PC-9 (cell line): Measurements from ENCODE around the gene FOXN1. TPM values are rescaled to one million over a fixed set of nuclear protein-coding genes. Genes with fewer than 3 reads are reported as not detected.

Source experiments
- BruUV-seq: library from RNA; stranded (reverse); fragments of 400-500 nt; replicated peaks from 2 replicates; lab custom pipeline; 2021; lab: Mats Ljungman, UMichigan
- CTCF ChIA-PET: fragments of 300-600 bp; sonication (Branson Sonifier 250); formaldehyde crosslinking; loops from one replicate; lab custom pipeline; 2022; ENCODE audit warnings: antibody characterized with exemption; lab: Charles Lee
- POLR2A ChIA-PET: fragments of 300-600 bp; sonication (Branson Sonifier 250); formaldehyde crosslinking; loops from one replicate; lab custom pipeline; 2022; ENCODE audit warnings: antibody characterized with exemption; ENCODE audit not compliant: unreplicated experiment; lab: Charles Lee
- DNase-seq, 2 experiments: peaks; one replicate each; pipeline versions ENCODE4 v3.0.0 to v3.0.0-alpha.2; 2015 to 2022; ENCODE audit warnings: mixed read lengths in 1 of 2
- H2AFZ ChIP-seq: fragments of 200-600 bp; sonication (generic); 2 replicates; pipeline ENCODE4 v1.8.1; 2017; ENCODE audit warnings: antibody characterized with exemption
- H3F3A ChIP-seq: fragments of 200-600 bp; sonication (generic); 2 replicates; pipeline ENCODE4 v1.8.1; 2017; ENCODE audit warnings: antibody characterized with exemption, mild to moderate bottlenecking, low read depth; ENCODE audit not compliant: insufficient read depth
- H3K27ac ChIP-seq: fragments of 200-600 bp; sonication (generic); 2 replicates; pipeline ENCODE4 v1.6.1; 2016; ENCODE audit warnings: mixed run types
- H3K27me3 ChIP-seq: fragments of 200-600 bp; sonication (generic); 2 replicates; pipeline ENCODE4 v1.6.1; 2016; ENCODE audit warnings: low read depth, mixed run types; ENCODE audit not compliant: insufficient read depth
- H3K36me3 ChIP-seq: fragments of 200-600 bp; sonication (generic); 2 replicates; pipeline ENCODE4 v1.6.1; 2016; ENCODE audit warnings: low read depth, mixed run types
- H3K4me1 ChIP-seq: fragments of 200-600 bp; sonication (generic); replicated peaks from 2 replicates; pipeline ENCODE4 v1.6.1; 2016; ENCODE audit warnings: mixed run types; ENCODE audit not compliant: insufficient read depth
- H3K4me2 ChIP-seq: fragments of 200-600 bp; sonication (generic); 2 replicates; pipeline ENCODE4 v1.6.1; 2017; ENCODE audit warnings: mixed run types
- H3K4me3 ChIP-seq: fragments of 200-600 bp; sonication (generic); 2 replicates; pipeline ENCODE4 v1.6.1; 2016; ENCODE audit warnings: mixed run types
- H3K79me2 ChIP-seq: fragments of 200-600 bp; sonication (generic); 2 replicates; pipeline ENCODE4 v1.6.1; 2017; ENCODE audit warnings: low read depth, mixed run types
- H3K9me2 ChIP-seq: fragments of 200-600 bp; sonication (generic); 2 replicates; pipeline ENCODE4 v1.8.1; 2017; ENCODE audit warnings: mild to moderate bottlenecking; ENCODE audit not compliant: insufficient read depth
- H3K9me3 ChIP-seq: fragments of 200-600 bp; sonication (generic); 2 replicates; pipeline ENCODE4 v1.8.1; 2016; ENCODE audit warnings: low read depth; ENCODE audit not compliant: insufficient read depth
- H4K20me1 ChIP-seq: fragments of 200-600 bp; sonication (generic); 2 replicates; pipeline ENCODE4 v1.8.1; 2017; ENCODE audit not compliant: insufficient read depth
- CTCF ChIP-seq: fragments of 200-600 bp; sonication (generic); conservative IDR thresholded peaks from 2 replicates; pipeline ENCODE4 v1.6.1; 2017; ENCODE audit warnings: mixed run types, antibody characterized with exemption, mild to moderate bottlenecking, moderate library complexity
- EZH2 ChIP-seq: fragments of 200-600 bp; sonication (generic); IDR thresholded peaks from 2 replicates; pipeline ENCODE4 v1.8.0; 2017; ENCODE audit warnings: antibody characterized with exemption, low read depth
- intact Hi-C: fragments of 100-400 bp; cut with micrococcal nuclease; formaldehyde crosslinking; loops from one replicate; pipeline ENCODE4 v1.10.0; 2022; ENCODE audit not compliant: unreplicated experiment
- total RNA-seq: library from RNA; stranded (reverse); gene quantifications from 2 replicates; pipeline ENCODE4 v1.2.3, GENCODE V29; 2021

FOXN1 gene
- total RNA-seq, 1 experiment from 2014 or later: not detected

DNA sequence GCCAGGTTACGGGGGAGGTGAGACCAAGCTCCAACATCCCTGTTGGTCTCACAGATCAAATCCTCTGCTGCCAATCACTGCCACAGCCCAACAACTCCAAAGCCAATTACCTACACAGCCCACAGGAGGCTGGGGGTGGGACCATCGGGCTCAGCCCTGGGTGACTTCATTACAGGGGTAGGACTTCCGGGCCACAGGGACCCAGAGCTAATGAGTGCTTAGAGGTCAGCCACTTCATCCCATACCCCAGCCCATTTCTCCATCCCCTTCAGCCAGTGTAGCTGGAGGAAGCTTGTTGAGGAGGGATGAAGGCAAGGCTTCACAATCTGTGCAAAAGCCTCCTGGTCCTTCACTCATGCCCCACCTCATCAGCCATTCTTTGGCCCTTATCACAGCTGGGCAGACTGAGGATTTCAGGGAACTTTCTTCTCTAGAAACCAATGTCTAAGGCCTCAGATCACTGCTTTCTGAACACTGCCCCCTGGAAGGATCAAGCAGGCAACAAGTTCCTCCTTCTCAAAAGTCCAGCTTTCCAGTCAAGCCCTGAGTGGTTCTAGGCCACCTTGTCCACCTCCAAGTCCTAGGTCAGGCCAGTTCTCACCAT is 5.8 kb downstream of the FOXN1 start:
- H3K4me3 ChIP-seq: no peak overlapping the region
- no peaks in the 10 kb centered on the region for H4K20me1 ChIP-seq
- no peak overlapping the region for H2AFZ ChIP-seq
- no peaks in the 10 kb centered on the region; the same call in 1 of the 2 replicates for H3K4me1 ChIP-seq
- DNase-seq: no peak
- intact Hi-C loops: no loop called here
- no peak overlapping the region for H3K27ac ChIP-seq
- H3K79me2 ChIP-seq: no peaks in the 10 kb centered on the region
- BruUV-seq: no TSS peak
- no peak overlapping the region for H3K4me2 ChIP-seq
- no peaks in the 10 kb centered on the region for H3K9me2 ChIP-seq
- peaks cover 78% of the 10 kb centered on the region for H3K27me3 ChIP-seq
- H3K36me3 ChIP-seq: no peaks in the 10 kb centered on the region
- no peak for TF ChIP-seq EZH2
- TF ChIP-seq CTCF: no peak
- H3F3A ChIP-seq: no peaks in the 10 kb centered on the region
- no peaks in the 10 kb centered on the region for H3K9me3 ChIP-seq
- CTCF ChIA-PET: no interaction called here
- POLR2A ChIA-PET: interaction anchor here (0.7 kb wide), 1 partner anchor 117 kb away, joined by 4 read pairs; no protein-coding TSS in a partner anchor

- no peaks in the 10 kb centered on the region for H3K9me3 ChIP-seq
- H3F3A ChIP-seq: no peaks in the 10 kb centered on the region
- H3K79me2 ChIP-seq: no peaks in the 10 kb centered on the region
- no peaks in the 10 kb centered on the region for H3K36me3 ChIP-seq
- no peak overlapping the region for H3K4me2 ChIP-seq
- ChIA-PET POLR2A (no interaction called here), CTCF (no interaction called here)
- peaks cover 63% of the 10 kb centered on the region for H3K27me3 ChIP-seq
- H4K20me1 ChIP-seq: no peaks in the 10 kb centered on the region
- H3K27ac ChIP-seq: no peak overlapping the region
- intact Hi-C loops: no loop called here
- no peak for DNase-seq
- no peak overlapping the region for H3K4me3 ChIP-seq
- no TSS peak for BruUV-seq
- H3K9me2 ChIP-seq: no peaks in the 10 kb centered on the region
- TF ChIP-seq EZH2 (no peak), CTCF (no peak)
- no peaks in the 10 kb centered on the region; the same call in 1 of the 2 replicates for H3K4me1 ChIP-seq
- no peak overlapping the region for H2AFZ ChIP-seq
Measured at GRCh38 chr17:28513476-28513875, 7.3 kb downstream of the FOXN1 start.

DNA sequence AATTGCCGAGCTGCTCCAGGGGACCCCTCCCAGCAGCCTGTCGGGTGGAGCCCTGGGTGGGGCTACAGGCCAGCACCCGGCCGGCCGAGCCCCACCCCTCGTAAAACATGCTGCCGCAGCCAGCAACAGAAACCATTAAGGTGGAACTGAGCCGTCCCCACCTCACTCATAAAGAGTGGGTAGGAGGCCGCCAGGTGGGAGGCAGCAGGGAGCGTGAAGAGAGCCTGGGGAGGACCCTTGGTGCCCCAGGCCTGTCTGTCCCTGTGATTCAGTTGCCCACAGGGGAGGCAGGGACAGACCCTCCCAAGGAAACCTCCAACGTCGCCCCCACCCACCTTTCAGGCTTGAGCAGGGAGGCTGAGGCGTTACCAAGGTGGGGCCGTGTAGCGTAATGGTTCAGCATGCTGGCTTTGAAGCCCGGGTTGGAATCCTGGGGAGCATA is 8.4 kb downstream of the FOXN1 start:
- Histone ChIP-seq H3K9me2 (no peaks in the 10 kb centered on the region), H3K27ac (no peak overlapping the region), H4K20me1 (no peaks in the 10 kb centered on the region), H3K79me2 (no peaks in the 10 kb centered on the region), H3K36me3 (no peaks in the 10 kb centered on the region), H3K9me3 (no peaks in the 10 kb centered on the region), H3K27me3 (peaks cover 55% of the 10 kb centered on the region), H3K4me3 (no peak overlapping the region), H3K4me1 (no peaks in the 10 kb centered on the region; the same call in 1 of the 2 replicates), H3F3A (no peaks in the 10 kb centered on the region), H2AFZ (no peak overlapping the region), H3K4me2 (no peak overlapping the region)
- no peak for TF ChIP-seq CTCF
- TF ChIP-seq EZH2: no peak
- CTCF ChIA-PET: no interaction called here
- DNase-seq: no peak
- POLR2A ChIA-PET: no interaction called here
- no TSS peak for BruUV-seq
- intact Hi-C loops: no loop called here
